CD4-positive, alpha-beta T cell treated with Interferon alpha-2 for 1 hour (primary cell): Measurements from ENCODE around the gene COL1A2.

ENCODE experiments used
- DNase-seq, 2 donors: peaks; one replicate each; pipeline ENCODE4 v3.0.0-alpha.2; 2020 to 2022

Gene COL1A2

DNA sequence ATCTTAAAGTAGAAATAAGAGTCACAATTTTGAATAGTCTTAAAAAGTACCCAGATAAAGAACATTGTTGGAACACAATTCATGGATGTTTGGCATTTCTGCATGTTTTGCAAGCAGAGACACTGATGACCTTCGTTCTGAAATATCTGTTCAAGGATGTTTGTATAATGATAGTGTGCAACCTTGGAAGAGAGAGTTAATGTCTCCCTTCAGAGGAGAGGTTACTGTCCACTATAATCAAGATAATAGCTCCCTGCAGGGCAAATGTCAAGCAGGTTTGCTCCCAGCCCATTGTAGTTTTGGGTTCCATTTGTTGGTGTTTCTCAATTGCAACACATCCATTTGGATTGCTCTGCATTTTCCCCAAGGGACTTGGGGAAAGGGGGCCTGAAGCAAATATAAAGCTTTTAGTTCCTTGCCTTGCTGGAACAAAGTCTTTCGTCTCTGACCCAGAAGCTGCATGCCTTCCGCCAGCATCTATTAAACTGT, 45.2 kb downstream of the COL1A2 start:
- no peak for DNase-seq

DNA sequence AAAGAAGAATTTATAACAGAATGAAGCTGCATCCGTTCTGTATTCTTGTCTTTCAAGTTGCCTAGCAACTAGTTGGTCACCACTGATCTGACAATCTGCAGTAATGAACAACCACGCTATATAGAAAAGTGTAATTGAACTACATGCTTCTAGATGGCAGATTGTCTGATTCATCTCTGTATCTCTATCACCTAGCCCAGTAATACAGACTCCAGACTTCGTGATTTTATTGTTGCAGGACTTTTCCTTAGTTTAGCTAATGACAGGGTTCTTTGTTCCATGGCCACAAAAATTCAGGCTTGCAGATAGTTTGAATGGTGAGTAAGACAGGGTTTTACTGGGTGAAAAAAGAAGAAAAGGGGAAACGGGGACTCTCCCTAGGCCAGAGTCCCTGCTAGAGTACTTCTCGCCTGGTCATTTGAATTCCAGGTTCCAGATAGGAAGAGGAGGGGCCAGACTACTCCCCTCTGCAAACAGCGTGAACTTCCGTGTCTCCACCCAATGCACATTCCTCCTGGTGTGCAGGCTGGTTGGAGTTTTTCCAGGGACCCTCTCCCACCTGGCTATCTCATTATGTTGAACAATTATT, 45.9 kb downstream of the COL1A2 start:
- DNase-seq, result no peak

DNA sequence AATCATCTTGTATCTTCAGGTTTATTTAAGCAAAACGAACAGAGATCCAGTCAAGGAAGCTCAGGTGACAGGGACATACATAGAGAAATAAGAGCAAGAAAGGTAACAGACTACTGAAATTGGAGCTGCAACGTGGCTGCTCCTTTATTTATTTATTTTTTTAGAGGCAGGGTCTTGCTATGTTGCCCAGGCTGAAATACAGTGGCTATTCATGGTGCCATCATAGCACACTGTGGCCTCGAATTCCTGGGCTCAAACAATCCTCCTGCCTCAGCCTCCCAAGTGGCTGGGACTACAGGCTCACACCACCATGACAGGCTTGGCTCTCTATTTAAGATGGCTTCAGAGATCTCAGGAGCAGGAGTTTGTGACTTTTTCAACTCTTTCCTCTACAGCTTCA, 46.4 kb downstream of the COL1A2 start:
- no peak for DNase-seq

DNA sequence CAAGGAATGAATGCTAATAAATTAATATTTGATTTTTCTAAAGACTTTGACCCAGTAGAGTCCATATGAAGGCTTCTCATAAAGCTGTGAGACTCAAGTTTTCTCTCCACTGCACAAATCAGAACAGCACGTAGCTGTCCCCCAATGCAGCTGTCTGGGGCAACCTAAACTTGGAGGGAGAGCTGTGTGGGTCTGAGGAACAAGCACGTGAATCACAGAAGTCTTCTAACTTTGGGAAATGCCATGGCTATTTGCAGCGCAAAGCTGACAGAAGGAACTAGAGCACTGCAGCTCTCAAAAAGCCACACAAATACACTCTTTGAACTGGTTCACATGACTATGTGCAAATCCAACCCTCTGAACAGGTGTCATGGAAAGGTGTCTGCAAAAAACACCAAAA, 47.9 kb downstream of the COL1A2 start:
- no peak for DNase-seq

DNA sequence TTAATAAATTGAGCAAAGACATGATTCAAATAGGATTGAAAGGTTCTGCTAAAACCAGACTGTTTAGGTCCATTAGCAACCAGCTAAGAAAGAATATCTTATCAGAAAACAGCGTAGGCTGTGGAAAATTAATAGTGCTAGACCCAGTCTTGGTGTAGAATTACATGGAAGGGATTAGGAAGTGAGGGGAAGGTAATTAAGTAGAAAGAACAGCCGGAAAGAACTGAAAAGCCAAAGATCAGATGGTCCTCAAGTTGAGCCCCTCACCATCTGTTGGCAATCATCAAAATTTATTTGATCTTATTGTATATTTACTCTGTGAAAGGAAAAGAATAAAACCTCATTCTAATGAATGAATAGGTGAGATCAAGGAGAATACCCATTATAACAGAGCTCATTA, 50.1 kb downstream of the COL1A2 start:
- DNase-seq, result no peak

DNA sequence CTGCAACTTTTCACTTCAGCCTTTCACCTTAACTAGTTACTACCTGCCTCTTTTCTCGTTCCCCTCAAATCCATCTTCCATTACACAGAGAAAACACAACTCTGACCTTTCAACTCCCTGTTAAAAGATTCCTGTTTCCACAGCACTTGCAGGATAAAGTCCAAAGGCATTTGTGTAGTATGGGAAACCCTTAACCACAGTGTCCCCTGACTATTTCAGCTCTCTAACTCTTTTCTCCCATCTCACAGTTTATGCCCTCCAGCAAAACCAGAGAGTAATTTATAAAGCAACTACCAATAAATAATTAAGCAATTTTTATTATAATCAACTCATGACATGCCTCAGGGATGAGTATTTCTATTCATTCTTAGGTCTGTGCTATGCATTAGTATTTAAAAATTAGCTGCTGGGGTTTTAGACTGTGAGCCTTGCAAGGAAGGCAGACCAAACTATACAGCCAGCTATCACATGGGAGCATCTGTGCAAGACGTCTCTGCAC, 51.0 kb downstream of the COL1A2 start:
- DNase-seq, result no peak

DNA sequence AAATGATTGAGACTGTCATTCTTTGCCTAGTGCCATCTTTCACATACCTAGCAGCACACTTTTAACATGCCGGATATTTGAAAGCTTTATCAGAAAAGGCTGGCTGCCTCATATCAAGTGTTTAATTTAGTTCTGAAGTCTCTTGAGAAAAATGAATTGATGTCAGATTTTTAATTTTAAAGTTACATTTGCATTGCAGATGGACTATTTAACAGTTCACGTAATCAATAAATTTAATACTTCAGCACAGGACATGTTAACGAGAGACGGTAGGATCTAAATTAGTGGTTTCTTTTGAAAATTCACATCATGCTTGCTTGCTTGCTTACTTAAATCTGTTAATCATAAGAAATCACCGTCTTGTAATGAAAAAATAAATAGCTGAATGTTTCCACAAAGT, 51.6 kb downstream of the COL1A2 start:
- no peak for DNase-seq

DNA sequence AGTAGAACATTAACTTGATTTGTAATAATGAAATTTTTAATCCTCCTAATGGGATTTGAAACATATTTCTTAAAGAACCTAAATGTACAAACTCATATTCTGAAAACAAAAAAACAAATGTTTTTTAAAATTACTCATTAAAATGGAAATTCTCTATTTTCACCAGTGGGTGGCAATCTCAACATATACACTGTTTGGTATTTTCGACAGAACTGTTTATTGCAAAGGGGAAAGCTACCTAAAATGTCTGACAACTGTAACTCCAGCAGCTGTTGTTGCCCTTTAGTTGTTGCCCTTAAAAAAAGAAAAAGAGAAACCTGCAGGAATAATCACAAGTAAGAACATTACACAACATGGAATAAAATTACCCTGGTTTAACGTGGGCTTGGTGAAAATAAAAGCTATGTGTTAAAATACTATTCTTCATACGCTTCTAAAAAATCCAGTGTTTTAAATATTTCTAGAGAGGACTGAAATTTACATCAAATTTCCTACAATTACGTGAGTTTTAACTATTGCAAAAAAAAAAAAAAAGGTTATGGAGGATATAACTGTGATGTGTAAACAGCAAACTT, 54.5 kb downstream of the COL1A2 start:
- DNase-seq, result peak in 1 of 2 donors; percentile 38

DNA sequence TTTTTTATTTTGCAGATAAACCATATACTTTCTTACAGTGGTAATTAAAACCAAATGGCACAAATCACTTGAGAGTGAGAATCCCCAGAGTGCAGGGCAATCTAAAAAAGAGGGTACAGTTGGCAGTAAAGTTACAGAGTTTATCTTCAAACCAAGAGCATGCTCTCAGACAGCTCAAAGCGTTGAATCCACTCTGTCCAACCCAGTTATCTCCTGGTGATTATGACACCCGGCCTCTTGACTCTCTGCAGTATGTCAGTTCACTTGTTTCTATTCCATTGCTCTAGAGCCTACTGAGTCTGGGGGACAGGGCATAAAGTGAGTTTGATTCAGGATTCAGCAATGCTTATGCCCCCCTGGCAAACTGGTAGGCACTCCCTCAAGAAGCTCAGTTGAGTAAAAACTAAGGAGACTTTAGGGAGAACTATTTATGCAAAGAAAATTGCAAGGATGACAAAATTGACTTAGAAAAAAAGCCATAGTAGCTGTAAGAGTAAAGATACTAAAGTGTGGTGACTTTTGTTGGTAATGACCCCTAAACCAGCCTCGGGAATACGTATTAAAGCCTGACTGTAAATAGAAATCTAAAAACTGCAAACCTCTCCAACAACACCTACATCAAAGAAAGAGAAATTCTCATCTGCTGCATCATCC, 55.5 kb downstream of the COL1A2 start:
- no peak for DNase-seq

DNA sequence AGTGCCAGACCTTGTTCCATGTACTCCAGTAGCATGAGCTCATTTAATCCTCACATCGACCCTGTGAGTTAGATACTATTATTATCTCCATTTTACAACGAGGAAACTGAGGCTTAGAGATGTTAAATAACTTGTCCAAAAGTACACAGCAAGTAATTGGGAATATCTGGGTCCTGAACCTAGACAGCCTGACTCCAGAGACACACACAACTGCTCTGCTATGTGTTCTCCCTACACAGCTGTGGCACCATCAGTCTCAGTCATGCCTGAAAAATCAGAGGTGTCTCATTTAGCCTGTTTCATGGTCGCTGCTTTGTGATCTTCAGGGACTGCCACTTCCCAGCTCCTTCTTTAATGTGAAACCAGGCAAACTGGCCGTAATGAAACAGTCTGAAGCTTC, 56.5 kb downstream of the COL1A2 start:
- no peak for DNase-seq

DNA sequence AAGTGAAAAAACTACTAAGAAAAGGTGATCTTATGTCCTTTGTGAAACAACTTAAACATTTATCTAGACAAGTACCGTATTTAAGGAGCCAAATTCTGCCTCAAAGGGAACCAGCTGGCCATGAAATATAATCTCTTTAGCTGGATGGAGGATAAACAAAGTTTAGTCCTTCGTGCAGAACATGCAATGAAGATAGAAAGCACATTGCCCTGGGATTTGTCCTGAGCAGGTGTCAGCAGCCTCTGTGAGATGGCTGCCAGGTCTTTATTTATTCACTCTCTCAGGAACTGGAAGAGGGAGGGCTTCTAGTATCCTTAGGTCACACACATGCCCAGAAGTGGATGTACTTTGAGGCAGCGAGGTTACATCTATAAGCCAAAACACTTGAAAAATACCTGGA, 57.5 kb downstream of the COL1A2 start:
- no peak for DNase-seq

DNA sequence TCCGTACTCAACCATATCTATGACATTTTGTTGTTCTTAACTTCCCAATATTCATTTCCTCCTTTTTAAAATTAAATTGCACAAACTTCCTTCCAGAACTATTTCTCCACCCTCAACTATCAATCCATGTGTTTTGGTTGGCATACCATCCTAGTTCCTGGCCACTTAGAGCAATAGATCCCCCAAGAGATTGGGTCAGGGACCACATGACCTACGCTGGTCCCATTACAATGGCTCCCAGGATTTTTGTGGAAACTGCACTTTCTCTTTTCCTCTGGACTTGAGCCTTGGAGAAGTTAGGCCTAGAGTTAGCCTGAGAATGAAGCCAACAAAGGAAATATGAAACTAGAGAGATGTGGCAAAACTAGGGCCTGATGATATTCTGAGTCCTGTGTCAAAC, 59.2 kb downstream of the COL1A2 start:
- DNase-seq, result no peak

DNA sequence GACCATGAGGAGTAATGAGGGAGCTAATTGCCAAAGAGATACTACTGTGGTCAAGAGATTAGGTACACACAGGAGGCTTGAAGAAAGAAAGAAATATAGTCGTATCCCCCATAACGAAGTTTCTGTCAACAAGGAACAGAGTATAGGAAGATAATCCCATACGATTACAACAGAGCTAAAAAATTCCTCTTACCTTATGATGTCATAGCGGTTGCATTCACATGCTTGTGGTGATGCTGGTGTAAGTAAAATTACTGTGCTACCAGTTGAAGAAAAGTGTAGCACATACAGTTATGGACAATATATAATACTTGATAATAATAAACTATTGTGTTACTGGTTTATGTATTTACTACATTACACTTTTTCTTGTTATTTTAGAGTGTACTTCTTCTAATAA, 63.3 kb downstream of the COL1A2 start:
- no peak for DNase-seq

DNA sequence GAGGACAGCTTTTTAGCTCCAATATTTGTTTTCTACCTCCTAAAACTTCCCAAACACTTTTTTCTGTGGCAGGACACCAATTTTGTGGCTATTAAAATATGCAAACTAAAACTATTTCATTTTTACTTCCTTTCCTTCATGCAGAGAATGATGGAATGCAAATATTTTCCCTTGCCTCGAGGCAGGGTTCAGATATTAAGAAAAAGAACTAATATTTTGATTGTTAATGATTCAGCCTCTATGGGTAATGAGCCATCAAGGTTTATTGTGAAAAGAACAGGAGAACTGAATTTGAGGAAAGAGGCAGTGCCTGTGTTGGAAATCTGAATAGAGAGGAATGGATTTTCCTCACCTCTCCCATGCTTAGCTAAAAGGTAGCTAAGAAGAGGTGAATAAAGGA, 71.8 kb downstream of the COL1A2 start:
- no peak for DNase-seq

DNA sequence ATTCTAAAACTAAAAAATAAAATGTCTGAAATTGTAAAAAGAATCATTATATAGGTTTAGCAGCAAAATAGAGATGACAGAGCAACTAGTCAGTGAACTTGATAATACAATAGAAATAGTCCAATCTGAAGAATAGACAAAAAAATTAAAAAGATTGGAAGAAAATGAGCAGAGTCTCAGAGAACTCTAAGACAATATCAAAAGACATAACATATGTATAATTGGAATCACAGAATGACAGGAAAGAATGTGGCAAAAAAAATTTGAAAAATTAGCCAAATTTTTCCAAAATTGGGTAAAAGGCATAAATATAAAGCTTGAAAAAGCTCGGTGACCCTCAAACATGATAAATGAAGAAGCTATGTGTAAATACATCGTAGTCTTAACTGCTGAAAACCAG, 76.9 kb downstream of the COL1A2 start:
- no peak for DNase-seq

DNA sequence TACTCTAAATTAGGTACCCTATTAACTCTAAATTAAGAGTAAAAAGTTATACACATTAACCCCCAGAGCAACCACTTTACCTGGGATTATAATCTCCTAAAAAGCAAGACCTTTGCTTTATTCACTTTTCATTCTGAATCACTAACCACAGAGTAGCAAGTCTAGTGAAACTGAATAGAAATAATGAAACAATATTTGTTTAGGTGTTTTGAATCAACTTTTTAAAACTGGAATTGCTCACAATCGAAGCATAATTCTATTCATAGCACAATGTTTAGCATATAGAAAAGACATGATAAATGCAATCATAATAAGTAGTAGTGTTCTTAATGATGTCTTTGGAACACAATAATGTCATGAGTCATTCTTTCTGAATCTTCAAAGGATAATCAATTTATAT, 77.9 kb downstream of the COL1A2 start:
- DNase-seq, result no peak

DNA sequence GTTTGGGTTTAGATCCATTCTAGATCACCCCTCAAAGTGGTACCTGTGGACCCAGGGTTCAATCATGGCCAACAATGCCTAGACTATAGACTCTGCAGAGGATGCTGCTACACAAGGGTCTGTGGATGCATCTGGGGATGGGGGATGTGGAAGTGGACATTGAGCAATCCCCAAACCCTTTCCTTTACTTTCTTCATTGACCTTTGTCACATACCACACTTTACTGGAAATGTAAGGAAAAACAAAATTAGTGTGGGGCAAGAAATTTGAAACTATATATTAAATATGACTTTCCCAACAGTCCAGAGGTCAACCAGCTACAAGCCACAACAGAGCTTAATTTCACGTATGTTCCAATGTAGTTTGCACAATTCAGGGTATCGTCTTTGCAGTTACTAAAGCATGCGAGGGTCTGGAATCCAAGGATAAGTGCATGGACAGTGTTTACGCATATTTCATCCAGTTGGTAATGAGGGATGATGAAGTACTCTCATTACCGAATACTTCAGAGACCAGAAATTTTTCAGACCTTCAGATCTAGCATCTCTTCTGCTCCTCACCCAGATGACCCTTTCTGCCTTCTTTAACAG, 81.7 kb downstream of the COL1A2 start:
- DNase-seq, result no peak

DNA sequence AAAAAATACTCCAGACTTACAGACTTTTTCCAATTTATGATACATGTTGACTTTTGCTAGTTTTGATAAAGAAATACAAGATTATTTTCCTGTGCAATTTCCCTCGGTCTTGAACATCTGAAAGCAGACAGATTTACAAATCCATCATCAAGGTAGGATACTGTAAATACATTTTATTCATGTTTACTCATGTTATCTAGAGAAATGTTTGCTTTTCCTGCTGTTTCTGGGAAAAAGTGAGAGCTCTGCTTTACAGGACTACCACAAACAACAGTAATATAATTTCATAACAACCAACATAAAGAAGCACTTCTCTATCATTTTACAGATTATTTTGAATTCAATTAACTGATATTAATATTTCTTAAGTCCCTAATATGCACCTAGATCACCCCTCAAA, 83.2 kb downstream of the COL1A2 start:
- no peak for DNase-seq

DNA sequence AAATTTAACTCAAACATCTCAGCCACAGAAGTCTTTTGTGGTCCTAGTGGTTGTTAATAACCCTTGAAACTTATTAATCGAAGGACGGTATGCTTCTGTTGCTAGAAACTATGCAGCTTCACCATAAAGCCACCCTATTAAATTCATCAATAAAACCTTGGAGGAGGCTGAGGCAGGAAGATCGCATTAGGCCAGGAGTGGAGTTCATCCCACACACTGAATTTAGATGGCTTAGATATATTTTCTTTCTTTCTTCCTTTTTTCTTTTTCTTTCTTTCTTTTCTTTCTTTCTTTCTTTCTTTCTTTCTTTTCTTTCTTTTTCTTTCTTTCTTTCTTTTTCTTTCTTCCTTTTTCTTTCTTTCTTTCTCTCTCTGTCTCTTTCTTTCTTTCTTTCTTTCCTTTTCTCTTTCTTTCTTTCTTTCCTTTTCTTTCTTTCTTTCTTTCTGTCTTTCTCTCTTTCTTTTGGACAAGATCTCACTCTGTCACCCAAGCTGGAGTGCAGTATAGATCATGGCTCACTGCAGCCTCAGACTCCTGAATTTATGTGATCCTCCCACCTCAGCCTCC, 84.0 kb downstream of the COL1A2 start:
- DNase-seq, result no peak
